Psoas muscle (tissue), 8 donors: ENCODE results near the gene GAMT. TPM values are rescaled to one million over a fixed set of nuclear protein-coding genes. Genes with fewer than 3 reads are reported as not detected.

Experiments used
- ATAC-seq, 4 donors: fragments of 200-7000 bp; cut with Tn5 transposase; one replicate each; pipeline ENCODE4 v1.9.1; 2020; ENCODE audit warnings: moderate library complexity in 3 of 4, mild to moderate bottlenecking in 2 of 4
- DNase-seq, 2 donors: peaks; one replicate each; pipeline ENCODE4 v3.0.0-alpha.2; 2020
- H3K27ac ChIP-seq: fragments of 200-600 bp; one replicate; pipeline ENCODE4 v1.8.0; 2022
- H3K27me3 ChIP-seq, 3 donors: fragments of 200-600 bp in 1 of 3; one replicate each; pipeline versions ENCODE4 v1.6.1 to v1.8.0; 2013 to 2022; ENCODE audit warnings: low read length in 2 of 3, mild to moderate bottlenecking in 2 of 3, moderate library complexity in 1 of 3; ENCODE audit not compliant: insufficient read depth in 3 of 3
- H3K36me3 ChIP-seq, 2 donors: fragments of 200-600 bp in 1 of 2; one replicate each; pipeline versions ENCODE4 v1.6.1 to v1.8.0; 2013 to 2022; ENCODE audit warnings: low read depth in 1 of 2, mild to moderate bottlenecking in 1 of 2, moderate library complexity in 1 of 2; ENCODE audit not compliant: insufficient read depth in 1 of 2
- H3K4me1 ChIP-seq: fragments of 200-600 bp; one replicate; pipeline ENCODE4 v1.8.0; 2022
- H3K4me3 ChIP-seq: fragments of 200-600 bp; one replicate; pipeline ENCODE4 v1.8.0; 2022; ENCODE audit warnings: mild to moderate bottlenecking
- H3K9me3 ChIP-seq: fragments of 200-600 bp; one replicate; pipeline ENCODE4 v1.8.0; 2022
- WGBS, 3 donors: extraction: QIAGEN DNeasy Blood & Tissue Kit; methylation state at CpG; one replicate each; pipeline versions ENCODE4 v1.1.6 to v1.1.7; 2013; 5-methylcytosine and 5-hydroxymethylcytosine counted together
- intact Hi-C, 2 donors: fragments of 100-400 bp; cut with DNase I; formaldehyde crosslinking; loops; one replicate each; pipeline versions ENCODE4 v1.11.0 to v1.14.2; 2022
- polyA plus RNA-seq, 3 donors: library from polyadenylated mRNA; stranded (reverse); fragments of 200-250 nt; gene quantifications; one replicate each; pipeline ENCODE4 v1.2.3, GENCODE V29; 2013
- total RNA-seq, 4 donors: library from RNA; stranded (reverse); fragmentation: NEBNext Ultra II Directional in 2 of 4; extraction: Animal tissue kit (Norgen Biotek cat#: 25700) in 2 of 4; gene quantifications; one replicate each; pipeline versions ENCODE4 v1.2.1 to v1.2.4, GENCODE V29; 2021 to 2023
- TF ChIP-seq, protein P1 (sequence below): fragments of 200-600 bp; IDR thresholded peaks from one replicate; pipeline ENCODE4 v1.8.0; 2022; ENCODE audit warnings: antibody characterized with exemption
- donor health status: healthy with polysubstance abuse.
- donor health status: DM: no; HTN: no; CAD: no; lungs with moderate emphysema.
- donor health status: Bipolar disorder and iron deficiency.
- donor health status: healthy.
- donor health status: DM: yes; HTN: yes; CAD: no.
- donor health status: DM: no; HTN: no; CAD: no.
- donor health status: DM: no; HTN: no; CAD: no.
- donor health status: DM: yes; HTN: yes; CAD: no.

GAMT gene
- total and polyA plus RNA-seq, 7 donors = 162 to 464 (median 237) TPM

DNA sequence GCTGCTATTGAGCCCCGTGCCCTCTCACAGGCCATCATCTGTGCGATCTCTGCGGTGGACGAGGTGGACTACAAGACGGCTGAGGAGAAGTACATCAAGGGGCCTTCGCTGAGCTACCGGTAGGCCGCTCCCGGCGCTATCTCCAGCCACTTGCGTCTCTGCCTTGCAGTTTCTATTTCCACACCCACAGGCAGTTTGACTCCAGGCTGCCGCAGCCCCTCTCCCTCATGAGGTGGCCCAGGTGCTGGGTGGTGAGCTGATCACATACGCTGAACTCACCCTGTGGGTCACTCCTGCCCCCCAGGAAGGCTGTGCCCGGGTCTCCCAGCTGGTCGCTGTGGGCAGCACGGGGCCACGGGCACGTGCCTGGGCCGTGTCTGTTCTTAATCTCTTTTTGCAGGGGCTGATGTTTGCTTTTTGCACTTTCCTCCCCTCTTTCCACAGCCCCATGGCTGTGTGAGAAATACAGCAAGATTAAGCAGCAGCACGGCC lies 28.3 kb downstream of the GAMT start:
- H3K9me3 ChIP-seq = no peaks in the 10 kb centered on the region
- intact Hi-C loops = loop anchor here in 1 of 2 donors (5.0 kb wide), 1 partner anchor 51 kb away; no protein-coding TSS in a partner anchor
- TF ChIP-seq, protein P1, sequence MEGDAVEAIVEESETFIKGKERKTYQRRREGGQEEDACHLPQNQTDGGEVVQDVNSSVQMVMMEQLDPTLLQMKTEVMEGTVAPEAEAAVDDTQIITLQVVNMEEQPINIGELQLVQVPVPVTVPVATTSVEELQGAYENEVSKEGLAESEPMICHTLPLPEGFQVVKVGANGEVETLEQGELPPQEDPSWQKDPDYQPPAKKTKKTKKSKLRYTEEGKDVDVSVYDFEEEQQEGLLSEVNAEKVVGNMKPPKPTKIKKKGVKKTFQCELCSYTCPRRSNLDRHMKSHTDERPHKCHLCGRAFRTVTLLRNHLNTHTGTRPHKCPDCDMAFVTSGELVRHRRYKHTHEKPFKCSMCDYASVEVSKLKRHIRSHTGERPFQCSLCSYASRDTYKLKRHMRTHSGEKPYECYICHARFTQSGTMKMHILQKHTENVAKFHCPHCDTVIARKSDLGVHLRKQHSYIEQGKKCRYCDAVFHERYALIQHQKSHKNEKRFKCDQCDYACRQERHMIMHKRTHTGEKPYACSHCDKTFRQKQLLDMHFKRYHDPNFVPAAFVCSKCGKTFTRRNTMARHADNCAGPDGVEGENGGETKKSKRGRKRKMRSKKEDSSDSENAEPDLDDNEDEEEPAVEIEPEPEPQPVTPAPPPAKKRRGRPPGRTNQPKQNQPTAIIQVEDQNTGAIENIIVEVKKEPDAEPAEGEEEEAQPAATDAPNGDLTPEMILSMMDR = no peak
- H3K27me3 ChIP-seq = no peaks in the 10 kb centered on the region
- no peak for ATAC-seq
- peaks cover 3 to 80% of the 10 kb centered on the region in 2 donors for H3K36me3 ChIP-seq
- no peaks in the 10 kb centered on the region for H3K4me1 ChIP-seq
- WGBS, 3 donors = 78 to 86% (median 79%) methylated on average over 20 of the region's 20 CpGs
- H3K27ac ChIP-seq = peak overlapping the region; percentile 41
- no peak for DNase-seq
- H3K4me3 ChIP-seq = no peak overlapping the region

DNA sequence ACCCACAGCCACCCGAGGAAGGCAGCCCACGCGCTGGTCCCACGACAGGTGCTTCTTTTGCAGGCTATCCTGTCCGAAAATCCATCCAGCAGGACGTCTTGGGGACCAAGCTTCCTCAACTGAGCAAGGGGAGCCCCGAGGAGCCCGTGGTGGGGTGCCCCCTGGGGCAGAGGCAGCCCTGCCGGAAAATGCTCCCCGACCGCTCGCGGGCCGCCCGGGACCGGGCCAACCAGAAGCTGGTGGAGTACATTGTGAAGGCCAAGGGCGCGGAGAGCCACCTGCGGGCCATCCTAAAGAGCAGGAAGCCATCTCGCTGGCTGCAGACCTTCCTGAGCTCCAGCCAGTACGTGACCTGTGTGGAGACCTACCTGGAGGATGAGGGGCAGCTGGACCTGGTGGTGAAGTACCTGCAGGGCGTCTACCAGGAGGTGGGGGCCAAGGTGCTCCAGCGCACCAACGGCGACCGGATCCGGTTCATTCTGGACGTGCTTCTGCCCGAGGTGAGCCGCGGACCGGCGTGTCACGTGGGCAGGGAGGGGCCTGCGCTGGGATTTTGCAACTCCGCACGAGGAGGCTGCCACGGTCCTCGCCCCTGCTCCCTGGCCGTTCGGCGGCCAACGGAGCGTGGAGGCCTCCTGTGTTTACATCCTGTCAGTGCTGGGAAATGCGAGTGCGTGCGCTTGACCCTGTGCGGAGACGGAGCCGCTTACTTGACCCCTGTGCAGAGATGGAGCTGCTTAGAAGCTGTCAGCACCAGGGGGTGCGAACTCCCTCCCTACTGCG lies 30.6 kb downstream of the GAMT start:
- ATAC-seq = no peak
- no peak for DNase-seq
- no peaks in the 10 kb centered on the region for H3K4me1 ChIP-seq
- H3K36me3 ChIP-seq = peaks cover 3 to 84% of the 10 kb centered on the region in 2 donors
- no peaks in the 10 kb centered on the region for H3K27me3 ChIP-seq
- H3K27ac ChIP-seq = no peak overlapping the region
- H3K4me3 ChIP-seq = no peak overlapping the region
- TF ChIP-seq, protein P1 = no peak
- intact Hi-C loops = loop anchor here in 1 of 2 donors (5.0 kb wide), 1 partner anchor 48 kb away; no protein-coding TSS in a partner anchor
- no peaks in the 10 kb centered on the region for H3K9me3 ChIP-seq
- WGBS, 3 donors = 93 to 96% (median 95%) methylated on average over 52 of the region's 52 CpGs

DNA sequence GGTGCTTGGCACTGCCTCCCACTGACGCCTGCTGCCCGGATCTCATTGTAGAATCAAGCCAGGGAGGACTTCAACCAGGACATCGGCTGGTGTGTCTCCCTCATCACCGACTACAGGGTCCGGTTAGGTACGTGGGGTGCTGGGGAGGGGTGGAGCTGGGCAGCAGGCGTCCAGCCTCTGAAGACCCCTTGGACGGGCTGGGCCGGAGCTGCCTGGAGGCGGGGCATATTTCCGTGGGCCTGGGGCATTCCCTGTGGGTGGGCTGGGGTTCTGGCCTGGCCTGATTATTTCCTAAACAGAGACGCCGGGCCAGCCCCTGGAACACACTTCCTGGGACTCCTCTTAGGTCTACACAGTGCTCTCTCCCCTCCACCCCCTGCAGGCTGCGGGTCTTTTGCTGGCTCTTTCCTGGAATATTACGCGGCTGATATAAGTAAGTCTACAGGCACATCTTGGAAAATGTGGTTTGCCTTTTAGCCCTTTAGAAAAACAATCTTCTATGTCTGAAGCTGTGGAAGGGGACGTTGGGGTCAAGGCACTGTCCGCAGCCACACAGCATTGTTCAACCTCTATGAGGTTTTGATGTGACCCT lies 32.0 kb downstream of the GAMT start:
- Histone ChIP-seq H3K36me3 (peaks cover 3 to 95% of the 10 kb centered on the region in 2 donors), H3K27me3 (no peaks in the 10 kb centered on the region), H3K9me3 (no peaks in the 10 kb centered on the region), H3K27ac (no peak overlapping the region), H3K4me1 (no peaks in the 10 kb centered on the region), H3K4me3 (no peak overlapping the region)
- 94 to 98% (median 94%) methylated on average over 16 to 18 of the region's 18 CpGs for WGBS, 3 donors
- TF ChIP-seq, protein P1 = no peak
- DNase-seq (no peak), ATAC-seq (no peak)
- intact Hi-C loops = no loop called here

DNA sequence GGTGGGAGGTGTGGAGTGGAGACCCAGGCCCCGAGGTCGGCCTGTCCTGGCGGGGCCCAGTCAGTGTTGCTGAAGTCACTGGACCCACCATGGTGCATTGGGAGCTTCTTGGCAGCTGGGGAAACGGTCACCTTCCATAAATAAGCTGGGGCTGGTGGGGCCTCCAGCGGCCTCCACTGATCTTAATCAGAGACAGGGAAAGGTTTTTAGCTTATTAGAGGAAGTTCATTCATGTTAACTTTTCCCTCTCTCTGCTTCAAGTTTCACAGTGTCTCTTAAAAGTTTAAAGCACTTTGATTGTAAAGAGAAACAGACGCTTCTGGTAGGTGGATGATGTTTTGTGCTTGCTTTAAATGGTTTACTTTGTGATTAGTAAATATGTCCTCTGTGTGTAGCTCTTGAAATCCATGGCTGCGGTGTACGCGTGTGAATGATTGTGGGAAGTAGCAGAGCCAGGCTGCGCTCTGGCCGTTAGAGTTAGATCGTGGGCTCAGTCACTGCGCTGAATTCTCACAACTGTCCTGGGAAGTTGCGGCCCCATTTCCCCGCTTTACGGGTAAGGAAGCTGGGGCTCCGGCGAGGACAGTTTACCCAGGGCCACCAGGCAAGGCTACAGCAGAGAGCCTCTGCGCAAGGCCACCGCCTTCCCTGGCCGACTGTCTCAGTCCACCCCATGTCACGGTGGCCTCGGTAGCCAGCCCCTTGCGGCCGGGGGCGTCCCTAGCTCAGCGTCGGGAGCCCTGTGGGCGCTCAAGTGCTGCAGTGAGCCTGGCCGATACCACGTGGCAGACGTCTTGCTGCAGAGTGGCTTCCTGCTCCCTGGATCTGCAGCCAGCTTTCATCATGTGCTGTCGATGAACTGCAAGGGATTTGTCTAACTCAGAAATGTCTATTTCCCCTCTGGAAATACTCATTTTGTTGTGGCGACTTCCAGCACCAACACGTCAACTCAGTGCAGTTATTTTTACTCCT lies 34.2 kb downstream of the GAMT start:
- DNase-seq (no peak), ATAC-seq (no peak)
- Histone ChIP-seq H3K27ac (no peak overlapping the region), H3K36me3 (peaks cover 8 to 96% of the 10 kb centered on the region in 2 donors), H3K27me3 (no peaks in the 10 kb centered on the region), H3K9me3 (no peaks in the 10 kb centered on the region), H3K4me1 (no peaks in the 10 kb centered on the region), H3K4me3 (no peak overlapping the region)
- TF ChIP-seq, protein P1 = no peak
- 89% methylated on average over 35 of the region's 35 CpGs for WGBS, 3 donors
- intact Hi-C loops = no loop called here
